Nephron (organoid): ENCODE results near the gene SLC6A7.

ENCODE experiments used
- H3K27ac Mint-ChIP-seq, 3 experiments: 2 replicates each; pipeline ENCODE4 v1.8.0; 2020; ENCODE audit warnings: mixed read lengths in 3 of 3, mild to moderate bottlenecking in 2 of 3, moderate library complexity in 1 of 3
- H3K27me3 Mint-ChIP-seq: 2 replicates; pipeline ENCODE4 v1.8.0; 2021; ENCODE audit warnings: low read depth, mild to moderate bottlenecking, moderate library complexity, mixed read lengths
- H3K36me3 Mint-ChIP-seq: 2 replicates; pipeline ENCODE4 v1.8.0; 2020; ENCODE audit warnings: low read depth, mixed read lengths
- H3K4me1 Mint-ChIP-seq: 2 replicates; pipeline ENCODE4 v1.8.0; 2020; ENCODE audit warnings: mixed read lengths
- H3K4me3 Mint-ChIP-seq, 3 experiments: 2 replicates each; pipeline ENCODE4 v1.8.0; 2020; ENCODE audit warnings: mild to moderate bottlenecking in 3 of 3, mixed read lengths in 3 of 3, moderate library complexity in 2 of 3
- H3K9me3 Mint-ChIP-seq: 2 replicates; pipeline ENCODE4 v1.8.0; 2020; ENCODE audit warnings: mixed read lengths
- CTCF ChIP-seq, 3 experiments: fragments of 200-600 bp; sonication (generic); IDR thresholded peaks; one replicate each; pipeline ENCODE4 v1.5.0; 2021; ENCODE audit warnings: antibody characterized with exemption in 3 of 3; ENCODE audit not compliant: unreplicated experiment in 3 of 3

SLC6A7 gene

DNA sequence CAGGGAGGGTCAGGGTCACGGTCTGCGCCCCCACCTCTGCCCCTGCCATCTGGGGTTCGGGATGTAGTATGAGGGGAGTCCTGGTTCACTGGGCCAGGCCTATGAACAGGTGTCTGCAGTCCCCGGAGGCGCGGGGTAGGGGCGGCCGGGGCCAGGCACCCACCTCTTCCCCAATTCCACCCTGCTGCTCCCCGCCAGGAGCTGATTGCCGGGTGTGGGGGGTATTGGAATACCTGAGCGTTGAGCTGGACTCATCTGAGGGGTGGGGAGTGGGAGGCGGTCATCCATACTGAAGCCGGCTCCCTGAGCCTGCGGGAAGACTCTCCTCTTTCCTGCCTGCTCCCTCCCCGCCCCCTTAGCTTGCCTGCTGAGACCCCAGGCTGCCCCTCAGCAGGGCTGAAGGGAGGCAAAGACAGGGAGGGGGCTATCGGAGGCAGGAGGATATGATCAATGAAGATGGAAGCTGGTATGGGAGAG is 679 bp downstream of the SLC6A7 start:
- H3K27me3 Mint-ChIP-seq: peaks cover 47% of the 10 kb centered on the region
- peaks cover 7% of the 10 kb centered on the region for H3K4me1 Mint-ChIP-seq
- H3K36me3 Mint-ChIP-seq: no peaks in the 10 kb centered on the region
- no peak for TF ChIP-seq CTCF (IDR thresholded peaks at IDR 0.05; ENCODE audit: unreplicated experiment in 3 of 3)
- H3K27ac Mint-ChIP-seq: no peak overlapping the region
- peak overlapping the region in 2 of 3 experiments; percentile 19 to 40 for H3K4me3 Mint-ChIP-seq
- no peaks in the 10 kb centered on the region for H3K9me3 Mint-ChIP-seq

DNA sequence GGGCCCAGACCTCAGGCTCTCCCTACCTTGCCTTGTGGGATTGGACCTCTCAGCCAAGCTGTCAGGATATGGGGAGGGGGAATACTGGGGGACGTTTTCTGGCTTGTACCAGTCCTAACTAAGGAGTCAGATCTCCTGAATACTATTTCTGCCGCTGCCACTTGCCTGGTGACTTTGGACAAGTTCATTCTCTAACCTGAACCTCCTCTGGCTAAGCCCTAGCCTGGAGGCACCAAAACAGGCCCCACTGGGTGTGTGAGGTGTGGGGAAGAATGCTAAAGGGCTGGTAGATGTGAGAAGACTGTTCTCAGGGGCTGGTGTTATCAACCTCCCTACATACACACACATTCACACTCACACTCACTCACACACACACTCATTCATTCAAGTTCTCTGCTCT is 1.1 kb downstream of the SLC6A7 start:
- Mint-ChIP-seq H3K4me1 (peaks cover 7% of the 10 kb centered on the region), H3K27me3 (peaks cover 47% of the 10 kb centered on the region), H3K9me3 (no peaks in the 10 kb centered on the region), H3K36me3 (no peaks in the 10 kb centered on the region), H3K27ac (no peak overlapping the region), H3K4me3 (peak overlapping the region; percentile 19 to 40 (median 24))
- TF ChIP-seq CTCF (IDR thresholded peaks at IDR 0.05; ENCODE audit: unreplicated experiment in 3 of 3): no peak

GRCh38 chr5:150192462-150192861 is 2.6 kb downstream of the SLC6A7 start:
- Mint-ChIP-seq H3K36me3 (no peaks in the 10 kb centered on the region), H3K4me1 (peaks cover 4% of the 10 kb centered on the region), H3K27me3 (peaks cover 45% of the 10 kb centered on the region), H3K4me3 (no peak overlapping the region), H3K9me3 (no peaks in the 10 kb centered on the region), H3K27ac (no peak overlapping the region)
- TF ChIP-seq CTCF (IDR thresholded peaks at IDR 0.05; ENCODE audit: unreplicated experiment in 3 of 3): no peak

- Mint-ChIP-seq H3K4me3 (no peak overlapping the region), H3K27ac (peak overlapping the region in 1 of 3 experiments; percentile 57), H3K36me3 (no peaks in the 10 kb centered on the region), H3K4me1 (no peaks in the 10 kb centered on the region), H3K9me3 (no peaks in the 10 kb centered on the region), H3K27me3 (peaks cover 24% of the 10 kb centered on the region)
- TF ChIP-seq CTCF (IDR thresholded peaks at IDR 0.05; ENCODE audit: unreplicated experiment in 3 of 3): no peak
These were observed 6.0 kb downstream of the SLC6A7 start for GRCh38 chr5:150195736-150196485.

GRCh38 chr5:150196514-150196913 is 6.7 kb downstream of the SLC6A7 start:
- Mint-ChIP-seq H3K4me1 (no peaks in the 10 kb centered on the region), H3K27ac (no peak overlapping the region), H3K4me3 (no peak overlapping the region), H3K36me3 (no peaks in the 10 kb centered on the region), H3K27me3 (peaks cover 18% of the 10 kb centered on the region), H3K9me3 (no peaks in the 10 kb centered on the region)
- TF ChIP-seq CTCF (IDR thresholded peaks at IDR 0.05; ENCODE audit: unreplicated experiment in 3 of 3): no peak

GRCh38 chr5:150196986-150197385 is 7.1 kb downstream of the SLC6A7 start:
- no peaks in the 10 kb centered on the region for H3K4me1 Mint-ChIP-seq
- TF ChIP-seq CTCF (IDR thresholded peaks at IDR 0.05; ENCODE audit: unreplicated experiment in 3 of 3): no peak
- H3K27me3 Mint-ChIP-seq: peaks cover 14% of the 10 kb centered on the region

More at GRCh38 chr5:150196986-150197385, 7.1 kb downstream of the SLC6A7 start:
- no peak overlapping the region for H3K27ac Mint-ChIP-seq
- no peak overlapping the region for H3K4me3 Mint-ChIP-seq
- no peaks in the 10 kb centered on the region for H3K36me3 Mint-ChIP-seq
- no peaks in the 10 kb centered on the region for H3K9me3 Mint-ChIP-seq
